Retinal pigment epithelial cell (primary cell): ENCODE measurements around the gene RELT.

Source experiments
- DNase-seq: peaks from one replicate; pipeline ENCODE4 v3.0.0-alpha.2; 2010; ENCODE audit warnings: low read depth
- H3K4me3 ChIP-seq: 2 replicates; pipeline ENCODE4 v1.5.1; 2011; ENCODE audit warnings: mild to moderate bottlenecking, low read length, control low read depth, moderate library complexity
- TF ChIP-seq, protein P1 (sequence below): conservative IDR thresholded peaks from 2 replicates; pipeline ENCODE4 v1.5.1; 2011; ENCODE audit warnings: low read depth, low read length, control low read depth, inconsistent platforms

The RELT gene

DNA sequence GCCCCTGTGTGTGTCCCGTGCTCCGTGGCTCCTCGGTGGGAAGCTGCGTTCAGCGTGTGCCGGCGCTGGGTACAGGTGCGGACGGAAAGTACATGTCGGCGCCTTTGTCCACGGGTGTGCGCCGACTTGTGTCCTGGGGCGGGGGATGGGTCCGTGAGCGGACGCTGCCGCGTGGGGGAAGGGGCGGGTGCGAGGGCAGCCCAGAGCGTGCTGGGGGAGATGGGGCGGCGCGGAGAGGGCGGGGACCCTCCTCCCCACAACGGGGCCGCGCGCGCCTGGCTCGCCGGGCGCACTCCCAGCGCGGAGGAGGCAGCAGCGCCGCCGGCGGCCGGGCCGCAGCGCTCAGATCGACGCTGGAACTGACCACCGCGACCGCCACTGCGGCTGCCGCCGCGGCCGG, 33.6 kb upstream of the RELT start:
- TF ChIP-seq, protein P1, sequence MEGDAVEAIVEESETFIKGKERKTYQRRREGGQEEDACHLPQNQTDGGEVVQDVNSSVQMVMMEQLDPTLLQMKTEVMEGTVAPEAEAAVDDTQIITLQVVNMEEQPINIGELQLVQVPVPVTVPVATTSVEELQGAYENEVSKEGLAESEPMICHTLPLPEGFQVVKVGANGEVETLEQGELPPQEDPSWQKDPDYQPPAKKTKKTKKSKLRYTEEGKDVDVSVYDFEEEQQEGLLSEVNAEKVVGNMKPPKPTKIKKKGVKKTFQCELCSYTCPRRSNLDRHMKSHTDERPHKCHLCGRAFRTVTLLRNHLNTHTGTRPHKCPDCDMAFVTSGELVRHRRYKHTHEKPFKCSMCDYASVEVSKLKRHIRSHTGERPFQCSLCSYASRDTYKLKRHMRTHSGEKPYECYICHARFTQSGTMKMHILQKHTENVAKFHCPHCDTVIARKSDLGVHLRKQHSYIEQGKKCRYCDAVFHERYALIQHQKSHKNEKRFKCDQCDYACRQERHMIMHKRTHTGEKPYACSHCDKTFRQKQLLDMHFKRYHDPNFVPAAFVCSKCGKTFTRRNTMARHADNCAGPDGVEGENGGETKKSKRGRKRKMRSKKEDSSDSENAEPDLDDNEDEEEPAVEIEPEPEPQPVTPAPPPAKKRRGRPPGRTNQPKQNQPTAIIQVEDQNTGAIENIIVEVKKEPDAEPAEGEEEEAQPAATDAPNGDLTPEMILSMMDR, result no peak
- peak overlapping the region; percentile 37 for H3K4me3 ChIP-seq
- DNase-seq, result no peak

DNA sequence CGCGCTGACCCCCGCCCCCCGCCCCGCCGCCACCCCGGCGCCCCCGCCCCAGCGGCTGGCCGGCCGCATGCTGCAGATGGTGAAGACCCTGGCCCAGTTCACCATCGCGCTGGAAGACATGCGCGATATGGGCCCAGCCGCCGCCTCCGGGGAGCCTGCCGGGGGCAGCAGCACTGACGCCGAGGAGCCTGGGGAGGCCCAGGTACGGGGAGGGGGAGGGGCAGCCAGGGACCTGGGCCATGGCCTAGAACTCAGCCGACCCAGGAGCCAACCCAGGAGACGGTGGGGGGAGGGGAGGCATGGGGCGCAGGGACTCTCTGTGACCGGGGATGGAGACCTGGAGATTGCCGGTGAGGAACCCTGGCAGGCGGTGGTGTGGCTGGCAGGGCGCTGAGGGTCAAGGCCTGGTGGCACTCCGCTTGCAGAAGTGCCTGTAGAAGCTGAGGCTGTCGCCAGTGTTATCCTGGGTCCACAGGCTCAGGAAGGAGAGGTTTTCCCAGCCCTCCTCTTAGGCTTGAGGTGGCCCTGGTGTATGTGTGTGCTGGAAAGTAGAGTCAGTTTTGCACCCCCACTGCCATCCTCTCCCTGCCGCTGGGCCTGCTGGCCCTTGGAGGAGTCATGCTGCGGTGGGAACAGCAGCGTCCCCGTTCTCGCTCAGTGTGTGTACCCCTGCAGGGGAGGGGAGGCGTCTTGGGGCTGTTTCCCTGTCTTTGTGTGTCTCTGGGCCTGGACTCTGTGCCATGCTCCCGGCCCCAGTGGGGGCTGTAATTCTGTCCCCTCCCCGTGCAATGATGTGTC, 32.9 kb upstream of the RELT start:
- TF ChIP-seq, protein P1, result no peak
- peak overlapping the region; percentile 31 for H3K4me3 ChIP-seq
- no peak for DNase-seq

DNA sequence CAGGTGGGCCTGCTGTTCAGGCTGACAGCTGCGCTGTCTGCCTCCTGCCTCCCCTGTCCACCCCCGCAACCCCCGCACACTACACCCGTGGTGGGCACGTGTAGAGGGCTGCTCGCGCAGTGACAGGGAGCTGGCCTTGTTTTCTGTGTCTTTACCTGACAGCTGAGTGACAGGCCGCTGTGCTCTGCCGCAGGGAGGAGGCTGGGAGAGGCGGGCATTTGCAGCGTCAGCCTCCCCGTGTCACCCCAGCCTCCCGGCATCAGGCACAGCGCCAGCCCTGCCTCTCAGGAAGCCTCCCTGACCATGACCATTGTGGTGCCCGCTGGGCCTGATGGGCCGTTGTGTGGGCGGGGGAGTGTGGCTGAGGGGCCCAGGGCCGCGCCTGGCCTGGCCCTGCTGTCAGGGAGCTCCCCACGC, 32.0 kb upstream of the RELT start:
- TF ChIP-seq, protein P1, result no peak
- DNase-seq, result no peak
- H3K4me3 ChIP-seq, result no peak overlapping the region

DNA sequence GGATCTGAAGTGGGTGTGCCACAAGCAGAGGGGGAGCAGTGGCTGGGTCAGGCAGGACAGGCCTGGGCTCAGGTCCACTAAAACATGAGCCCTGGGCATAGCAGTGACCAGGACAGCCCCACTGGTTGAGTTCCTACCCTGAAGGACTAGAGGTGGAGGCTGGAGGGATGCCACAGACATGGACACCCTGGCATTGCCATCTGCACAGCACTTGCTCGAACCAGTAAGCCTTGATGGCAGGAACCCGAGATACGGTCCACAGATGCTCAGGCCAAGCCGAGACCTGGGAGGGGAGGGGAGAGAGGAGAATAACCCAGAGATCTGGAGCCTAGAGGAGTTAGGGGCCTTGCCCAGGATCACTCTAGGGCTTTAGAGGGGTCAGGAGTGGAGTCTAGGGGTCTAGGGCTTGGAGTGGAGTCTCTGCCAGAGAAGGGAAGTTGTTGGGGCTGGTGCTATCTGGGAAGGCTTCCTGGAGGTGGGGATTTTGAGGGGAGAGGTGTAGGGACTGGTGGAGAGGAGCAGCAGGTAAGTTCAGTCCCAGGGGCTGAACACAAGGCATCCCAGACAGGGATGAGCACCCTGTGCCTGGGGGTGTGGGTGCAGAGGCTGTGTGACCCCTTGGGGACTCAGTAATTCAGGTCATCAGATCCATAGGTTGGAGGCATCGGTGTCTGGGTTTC, 30.6 kb upstream of the RELT start:
- TF ChIP-seq, protein P1, result no peak
- H3K4me3 ChIP-seq, result no peak overlapping the region
- no peak for DNase-seq

DNA sequence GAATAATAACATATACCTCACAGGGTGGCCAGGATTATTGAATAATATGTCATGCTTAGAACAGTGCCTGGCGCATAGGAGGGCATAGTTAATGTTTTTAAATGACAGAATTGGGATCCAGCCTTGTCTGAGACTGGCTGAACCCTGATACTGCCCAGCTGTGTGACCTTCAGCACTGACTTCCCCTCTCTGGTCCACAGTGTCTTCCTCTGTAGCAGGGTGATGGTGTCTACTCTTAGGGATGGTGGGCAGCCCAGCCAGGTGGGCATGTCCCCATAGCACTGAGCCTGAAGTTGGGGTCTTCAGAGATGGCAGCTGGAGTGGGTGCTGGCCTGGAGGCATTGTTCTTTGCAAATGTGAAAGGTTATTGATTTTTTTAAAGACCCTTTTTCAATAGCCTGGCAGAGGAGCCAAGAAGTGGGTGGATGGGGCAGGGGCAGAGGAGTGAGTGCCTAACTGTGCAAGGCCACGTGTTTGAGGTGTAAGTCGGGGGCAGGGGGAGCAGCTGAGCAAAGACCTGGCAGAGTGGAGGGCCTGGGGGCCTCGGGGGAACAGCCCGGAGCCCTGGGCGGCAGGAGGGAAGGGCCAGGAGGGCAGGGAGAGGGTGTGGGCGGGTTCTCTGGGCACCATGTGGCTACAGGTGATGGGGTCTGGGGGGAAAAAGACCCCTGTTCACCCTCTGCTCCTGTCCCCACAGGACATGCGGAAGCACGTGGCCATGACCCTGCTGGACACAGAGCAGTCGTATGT, 29.8 kb upstream of the RELT start:
- TF ChIP-seq, protein P1, result no peak
- DNase-seq, result no peak
- H3K4me3 ChIP-seq, result no peak overlapping the region

DNA sequence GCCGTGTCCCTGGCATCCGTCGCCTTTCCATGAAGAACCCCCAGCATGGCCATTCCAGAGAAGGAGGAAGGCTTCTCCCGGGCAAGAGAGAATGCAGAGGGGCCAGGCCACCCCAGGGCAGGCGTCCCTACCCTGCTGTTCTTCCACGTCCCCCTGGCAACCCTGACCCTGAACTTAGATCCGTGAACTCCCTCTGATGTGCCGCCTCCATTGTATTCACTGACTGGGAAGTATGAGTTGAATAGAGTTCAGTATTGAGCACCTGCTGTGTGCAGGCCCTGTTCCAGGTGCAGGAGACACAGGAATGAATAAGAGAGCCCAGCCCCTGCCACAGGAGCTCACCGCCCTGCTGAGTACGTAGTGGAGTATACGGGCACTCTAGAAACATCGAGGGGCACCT, 29.1 kb upstream of the RELT start:
- DNase-seq, result no peak
- no peak overlapping the region for H3K4me3 ChIP-seq
- TF ChIP-seq, protein P1, result no peak

DNA sequence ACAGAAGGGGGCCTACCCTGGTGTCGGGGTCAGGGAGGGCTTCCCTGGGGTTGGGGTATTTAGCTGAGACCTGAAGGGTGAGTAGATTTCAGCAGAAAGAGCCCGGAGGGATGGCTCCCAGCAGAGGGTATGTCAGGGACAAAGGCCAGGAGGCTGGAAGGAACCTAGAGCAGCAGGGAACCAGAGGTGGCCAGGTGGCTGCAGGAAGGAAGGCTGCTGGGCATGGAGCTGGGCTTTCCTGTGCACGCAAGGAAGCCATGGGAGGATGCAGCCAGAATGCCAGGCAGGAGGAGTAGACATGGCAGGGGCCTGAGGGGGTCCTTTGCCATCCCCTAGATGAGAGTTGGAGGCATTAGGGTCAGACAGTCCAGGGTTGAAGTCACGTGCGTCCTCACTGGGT, 27.4 kb upstream of the RELT start:
- TF ChIP-seq, protein P1, result no peak
- no peak for DNase-seq
- no peak overlapping the region for H3K4me3 ChIP-seq
